IPS DF 6.9 (cell line): ENCODE measurements around the gene LRRC32.

Source experiments
- DNase-seq: peaks from one replicate; pipeline ENCODE4 v3.0.0-alpha.2; 2013; ENCODE audit warnings: low read depth, low spot score
- H3K27ac ChIP-seq: one replicate; pipeline ENCODE4 v1.5.1; 2013; ENCODE audit warnings: low read length, control low read depth
- H3K27me3 ChIP-seq: 2 replicates; pipeline ENCODE4 v1.6.1; 2013; ENCODE audit warnings: mild to moderate bottlenecking, low read length; ENCODE audit not compliant: control insufficient read depth, insufficient read depth
- H3K36me3 ChIP-seq: 2 replicates; pipeline ENCODE4 v1.6.1; 2013; ENCODE audit warnings: low read length; ENCODE audit not compliant: control insufficient read depth, insufficient read depth
- H3K4me1 ChIP-seq: 2 replicates; pipeline ENCODE4 v1.6.1; 2013; ENCODE audit warnings: low read length; ENCODE audit not compliant: control insufficient read depth, insufficient read depth
- H3K4me3 ChIP-seq: 2 replicates; pipeline ENCODE4 v1.5.1; 2013; ENCODE audit warnings: mild to moderate bottlenecking, low read length
- H3K9me3 ChIP-seq: 2 replicates; pipeline ENCODE4 v1.6.1; 2013; ENCODE audit warnings: low read length, inconsistent platforms; ENCODE audit not compliant: control insufficient read depth, insufficient read depth
- WGBS: extraction: QIAGEN DNeasy Blood & Tissue Kit; methylation state at CpG from one replicate; pipeline ENCODE4 v1.1.7; 2013; ENCODE audit warnings: mixed read lengths, missing lambda C conversion rate; ENCODE audit not compliant: insufficient read length, insufficient coverage; 5-methylcytosine and 5-hydroxymethylcytosine counted together

Gene LRRC32

DNA sequence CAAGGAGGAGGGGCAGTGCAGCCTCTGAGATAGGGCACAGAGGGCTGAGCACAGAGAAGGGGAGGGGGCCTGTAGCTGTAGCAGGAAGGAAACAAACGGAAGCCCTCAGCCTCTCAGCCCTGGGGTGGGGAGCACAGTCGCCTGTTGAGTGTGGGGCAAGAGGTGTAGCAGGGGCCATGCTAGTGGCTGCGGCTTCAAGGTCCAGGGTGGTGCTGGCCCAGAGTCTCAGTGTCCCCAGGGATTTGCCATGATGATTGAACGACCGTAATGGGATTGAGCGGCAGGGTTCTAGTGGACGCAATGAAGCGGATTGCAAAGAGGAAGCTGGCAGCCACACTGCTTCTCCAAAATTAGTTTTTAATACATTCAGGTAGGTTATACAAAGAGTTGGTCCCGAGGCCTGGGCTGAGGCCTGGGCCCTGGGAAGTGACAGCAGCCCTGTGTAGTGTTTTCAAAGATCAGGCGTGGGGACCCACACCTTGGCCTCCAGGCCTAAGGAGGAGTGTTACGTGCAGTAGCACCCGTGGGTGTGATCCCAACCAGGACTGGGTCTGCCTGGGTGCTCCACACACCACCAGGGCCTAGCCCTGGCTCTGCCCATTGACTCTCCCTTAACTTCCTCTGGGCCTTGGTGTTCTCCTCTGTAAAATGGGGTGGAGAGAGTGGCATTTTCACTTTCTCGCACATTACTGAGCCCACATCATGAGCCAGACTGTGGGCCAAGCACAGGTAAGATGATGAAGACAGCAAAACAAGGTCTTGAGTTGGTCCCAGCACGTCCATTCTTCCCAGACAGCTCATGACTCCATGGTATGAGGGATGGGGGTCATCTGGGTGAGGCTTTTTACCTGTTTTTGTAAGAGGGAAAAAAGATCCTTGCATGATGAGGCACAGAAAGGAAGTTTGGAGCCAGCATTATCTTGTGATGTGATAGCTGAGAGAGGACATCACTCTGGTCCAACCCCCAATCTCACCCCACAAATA, 13.1 kb downstream of the LRRC32 start:
- Histone ChIP-seq H3K4me3 (no peak overlapping the region), H3K4me1 (no peaks in the 10 kb centered on the region), H3K36me3 (no peaks in the 10 kb centered on the region; the same call in 1 of the 2 replicates), H3K9me3 (no peaks in the 10 kb centered on the region), H3K27ac (no peak overlapping the region), H3K27me3 (no peaks in the 10 kb centered on the region)
- no CpG with 5 or more reads among the region's 14 CpGs for whole genome bisulfite sequencing
- DNase-seq, result no peak

DNA sequence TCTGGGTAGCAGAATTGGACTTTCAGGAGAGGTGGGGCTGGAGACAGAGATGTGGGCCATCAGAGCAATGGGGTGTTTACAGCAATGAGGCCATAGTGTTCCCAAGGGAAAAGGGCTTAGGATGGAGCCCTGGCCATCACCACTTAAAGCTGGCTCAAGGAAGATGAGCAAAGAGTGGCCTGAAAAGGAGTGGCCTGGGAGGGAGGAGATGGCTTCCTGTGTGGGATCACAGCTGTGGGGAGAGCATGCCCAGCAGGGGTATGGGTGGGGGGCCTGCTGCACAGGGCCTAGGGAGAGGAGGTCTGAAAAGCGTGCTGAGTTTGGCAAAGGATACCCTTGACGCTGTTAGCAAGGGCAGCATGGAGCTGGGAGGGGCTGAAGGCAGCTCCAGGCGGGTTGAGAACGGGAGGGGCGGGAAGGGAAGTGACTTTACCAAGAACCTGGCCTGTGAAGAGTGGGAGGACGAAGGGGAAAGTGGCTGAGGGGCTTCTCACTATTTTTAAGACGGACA, 13.9 kb downstream of the LRRC32 start:
- Histone ChIP-seq H3K27ac (no peak overlapping the region), H3K4me1 (no peaks in the 10 kb centered on the region), H3K9me3 (no peaks in the 10 kb centered on the region), H3K27me3 (no peaks in the 10 kb centered on the region), H3K4me3 (no peak overlapping the region), H3K36me3 (no peaks in the 10 kb centered on the region; the same call in 1 of the 2 replicates)
- no peak for DNase-seq
- WGBS, result no CpG with 5 or more reads among the region's 7 CpGs

DNA sequence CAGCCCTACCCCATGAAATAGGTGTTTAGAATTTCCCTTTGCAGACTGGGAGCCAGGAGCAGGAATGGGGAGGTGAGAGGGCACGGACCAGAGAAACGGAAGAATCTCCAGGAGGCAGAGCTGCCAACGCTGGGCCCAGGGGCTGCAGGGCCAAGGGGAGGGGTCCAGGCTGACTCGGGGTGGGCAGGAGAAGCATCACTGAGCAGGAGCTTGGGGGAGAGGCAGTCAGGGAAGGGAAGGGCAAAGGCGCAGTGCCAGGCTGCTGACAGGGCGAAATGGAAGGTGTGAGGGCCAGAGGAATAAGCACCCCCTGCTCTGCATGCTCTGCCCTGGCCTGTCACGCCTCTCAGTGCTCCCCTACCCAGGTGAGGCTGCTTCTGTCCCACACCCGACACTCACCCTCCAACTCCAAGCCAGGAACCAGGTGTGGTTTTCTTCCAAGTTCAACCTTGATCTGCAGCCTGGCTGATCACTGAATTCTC, 14.5 kb downstream of the LRRC32 start:
- Histone ChIP-seq H3K27ac (no peak overlapping the region), H3K36me3 (no peaks in the 10 kb centered on the region; the same call in 1 of the 2 replicates), H3K4me1 (no peaks in the 10 kb centered on the region), H3K4me3 (no peak overlapping the region), H3K27me3 (no peaks in the 10 kb centered on the region), H3K9me3 (no peaks in the 10 kb centered on the region)
- WGBS, result no CpG with 5 or more reads among the region's 8 CpGs
- DNase-seq, result no peak

DNA sequence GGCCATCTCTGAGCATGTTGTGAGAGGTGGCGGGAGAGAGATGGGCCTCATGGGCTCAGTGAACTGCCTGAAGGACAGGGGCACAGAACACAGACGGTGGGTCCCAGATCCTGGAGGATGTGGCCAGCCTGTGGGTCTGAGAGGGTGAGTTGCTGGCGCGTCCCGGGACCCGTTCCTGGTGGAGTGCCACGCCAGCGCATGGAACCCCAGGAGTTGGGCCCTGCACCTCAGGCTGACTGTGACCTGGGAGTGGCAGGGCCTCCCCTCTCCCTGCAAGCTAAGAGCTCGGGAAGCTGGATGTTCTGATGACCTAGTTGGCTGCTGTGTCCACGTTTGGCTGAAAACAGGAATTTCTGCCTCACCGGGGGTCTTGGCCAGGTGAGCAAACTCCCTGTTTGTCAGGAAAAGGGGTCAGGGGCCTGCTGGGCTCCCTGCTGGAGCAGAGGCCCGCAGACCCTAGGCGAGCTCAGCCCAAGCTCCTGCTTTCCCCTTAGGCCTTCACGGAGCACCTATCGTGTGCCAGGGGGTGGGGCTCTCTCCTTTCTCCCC, 15.0 kb downstream of the LRRC32 start:
- no peak overlapping the region for H3K27ac ChIP-seq
- no CpG with 5 or more reads among the region's 15 CpGs for WGBS
- no peaks in the 10 kb centered on the region; the same call in 1 of the 2 replicates for H3K36me3 ChIP-seq

DNA sequence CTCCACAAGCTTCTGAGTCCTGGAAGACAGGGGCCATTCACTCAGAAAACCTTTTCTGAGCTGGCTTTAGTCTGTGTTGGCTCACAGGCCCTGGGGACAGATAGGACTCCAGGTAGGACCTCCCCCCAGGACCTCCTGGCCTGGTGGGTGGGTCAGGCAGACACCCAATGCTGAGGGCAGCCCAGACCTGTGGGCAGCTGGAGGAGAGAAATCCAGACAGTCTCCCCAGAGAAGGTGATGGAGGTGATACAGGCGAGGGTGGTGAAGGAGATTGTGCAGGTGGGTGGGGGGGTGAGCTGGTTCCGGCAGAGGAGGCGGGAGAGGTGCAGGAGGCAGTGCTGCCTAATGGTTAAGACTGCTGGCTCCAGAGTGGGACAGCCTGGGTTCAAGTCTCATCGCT, 15.6 kb downstream of the LRRC32 start:
- Histone ChIP-seq H3K27me3 (no peaks in the 10 kb centered on the region), H3K9me3 (no peaks in the 10 kb centered on the region), H3K27ac (no peak overlapping the region)

More for the DNA sequence above, 15.0 kb downstream of the LRRC32 start:
- H3K4me3 ChIP-seq, result no peak overlapping the region
- no peak for DNase-seq
- H3K9me3 ChIP-seq, result no peaks in the 10 kb centered on the region
- no peaks in the 10 kb centered on the region for H3K4me1 ChIP-seq
- H3K27me3 ChIP-seq, result no peaks in the 10 kb centered on the region

DNA sequence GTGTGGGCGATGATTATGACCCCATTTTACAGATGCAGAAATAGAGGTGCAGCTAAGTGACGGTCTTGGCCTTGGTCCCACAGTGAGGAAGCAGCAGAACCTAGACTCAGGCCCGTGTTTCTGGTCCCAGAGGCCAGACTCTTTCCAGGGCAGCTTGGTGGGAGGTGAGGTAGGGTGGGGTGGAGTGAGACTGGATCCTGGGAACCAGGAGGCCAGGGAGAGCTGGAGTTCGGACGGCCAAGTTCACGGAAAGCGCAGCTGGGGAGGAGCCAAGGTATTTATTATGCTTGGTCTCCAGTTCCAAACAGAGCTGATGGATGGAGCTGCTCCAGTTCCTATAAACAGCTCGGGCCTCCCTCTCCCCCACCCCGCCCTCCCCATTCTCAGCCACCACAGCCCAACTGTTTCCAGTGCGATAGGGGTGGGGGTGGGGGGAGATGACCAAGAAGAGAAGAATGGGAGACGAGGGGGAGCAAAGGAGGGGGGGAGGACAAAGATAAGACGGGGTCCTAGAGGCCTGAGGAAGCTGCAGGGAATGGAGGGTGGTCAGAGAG, 16.2 kb downstream of the LRRC32 start:
- no CpG with 5 or more reads among the region's 12 CpGs for WGBS
- H3K27ac ChIP-seq, result no peak overlapping the region
- no peaks in the 10 kb centered on the region for H3K27me3 ChIP-seq
- no peaks in the 10 kb centered on the region for H3K36me3 ChIP-seq
- H3K9me3 ChIP-seq, result no peaks in the 10 kb centered on the region
- no peaks in the 10 kb centered on the region for H3K4me1 ChIP-seq
- no peak overlapping the region for H3K4me3 ChIP-seq
- no peak for DNase-seq

More for the DNA sequence above, 15.6 kb downstream of the LRRC32 start:
- Histone ChIP-seq H3K36me3 (no peaks in the 10 kb centered on the region), H3K4me1 (no peaks in the 10 kb centered on the region), H3K4me3 (no peak overlapping the region)
- DNase-seq, result no peak
- no CpG with 5 or more reads among the region's 4 CpGs for WGBS

DNA sequence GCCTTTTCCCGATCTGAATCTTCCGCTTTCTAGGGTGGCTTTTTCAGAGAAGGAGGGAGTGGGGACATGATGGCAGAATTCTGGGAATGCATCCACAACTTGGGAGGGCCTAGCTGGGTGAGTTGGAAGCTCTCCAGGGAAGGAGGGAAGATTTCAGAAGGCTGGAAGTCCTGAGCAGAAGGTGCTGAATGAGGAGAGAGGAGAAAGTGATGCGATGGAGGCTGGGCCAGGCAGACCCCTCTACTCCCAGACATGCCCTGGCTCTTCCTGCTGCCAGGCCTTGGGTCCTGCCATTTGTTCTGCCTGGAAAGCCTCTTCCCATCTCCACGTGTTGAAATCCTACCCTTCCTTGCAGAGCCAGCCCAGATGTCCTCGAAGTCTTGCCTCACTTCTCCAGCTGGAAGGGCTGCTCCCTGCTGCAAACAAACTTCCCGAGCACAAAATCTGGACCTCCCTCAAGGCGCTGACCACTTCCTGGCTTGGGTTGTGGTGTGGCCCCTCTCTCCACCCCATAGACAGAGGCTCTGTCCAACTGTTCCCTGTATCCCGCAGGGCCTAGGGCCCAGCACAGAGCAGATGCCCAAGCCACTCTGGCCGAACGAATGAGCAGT, 16.8 kb downstream of the LRRC32 start:
- Histone ChIP-seq H3K27ac (no peak overlapping the region), H3K9me3 (no peaks in the 10 kb centered on the region), H3K36me3 (no peaks in the 10 kb centered on the region), H3K4me3 (no peak overlapping the region), H3K27me3 (no peaks in the 10 kb centered on the region), H3K4me1 (no peaks in the 10 kb centered on the region)
- WGBS, result no CpG with 5 or more reads among the region's 10 CpGs
- no peak for DNase-seq

DNA sequence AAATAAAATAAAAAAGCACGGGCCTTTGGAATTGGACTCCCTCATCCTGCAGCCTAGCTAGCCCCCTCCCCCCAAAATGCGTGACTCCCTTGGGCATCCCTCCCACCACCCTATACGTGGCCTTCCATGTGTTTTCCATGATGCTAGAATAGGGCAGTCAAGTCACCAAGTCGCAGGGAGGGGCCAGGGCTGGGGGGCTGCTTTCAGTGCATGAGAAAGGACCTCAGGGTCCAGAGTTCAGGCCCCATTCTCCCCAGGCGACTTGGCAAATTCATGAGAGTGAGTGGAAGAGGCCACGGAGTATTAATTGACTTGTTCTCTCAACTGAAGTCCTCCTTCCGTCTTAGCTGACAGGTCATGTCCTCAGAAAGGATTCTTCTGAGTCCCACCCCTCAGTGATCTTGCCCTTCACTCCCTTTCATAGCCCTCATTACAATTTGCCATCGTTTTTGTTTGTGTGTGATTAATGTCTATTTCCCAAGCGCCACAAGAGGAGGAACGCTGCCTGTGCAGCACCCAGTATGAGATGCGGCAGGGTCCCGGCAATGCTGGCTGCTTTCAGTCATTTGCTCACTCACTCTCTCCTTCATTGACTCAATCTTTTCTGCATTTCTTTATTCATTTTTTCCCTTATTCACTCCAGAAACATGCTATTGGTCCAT, 17.4 kb downstream of the LRRC32 start:
- no peak for DNase-seq
- Histone ChIP-seq H3K36me3 (no peaks in the 10 kb centered on the region), H3K9me3 (no peaks in the 10 kb centered on the region), H3K27ac (no peak overlapping the region), H3K4me1 (no peaks in the 10 kb centered on the region), H3K4me3 (no peak overlapping the region), H3K27me3 (no peaks in the 10 kb centered on the region)
- WGBS, result no CpG with 5 or more reads among the region's 12 CpGs

DNA sequence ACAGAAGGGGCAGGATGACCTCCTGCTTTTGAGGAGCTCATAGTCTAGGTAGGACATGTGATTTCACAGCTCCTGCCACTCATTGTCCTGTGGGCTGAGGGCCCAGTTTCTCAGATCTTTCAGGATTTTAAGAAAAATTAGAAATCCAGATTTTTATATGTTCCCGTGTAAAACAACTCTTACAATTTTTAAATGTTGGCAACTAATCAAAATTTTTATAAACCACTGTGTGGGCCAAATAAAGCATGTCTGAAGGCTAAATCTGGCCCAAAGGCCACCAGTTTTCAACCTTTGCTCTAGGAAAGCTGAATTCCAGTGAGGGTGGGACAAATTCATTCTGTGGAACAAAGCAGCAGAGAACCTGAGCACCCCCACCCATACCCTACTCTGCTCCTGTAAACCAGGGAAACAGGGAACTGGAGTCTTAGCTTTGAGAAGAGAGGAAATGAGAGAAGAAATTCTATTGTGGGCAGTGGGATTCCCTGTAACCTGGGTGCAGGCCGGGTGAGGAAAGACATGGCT, 20.6 kb downstream of the LRRC32 start:
- no CpG with 5 or more reads among the region's 2 CpGs for WGBS

More for the DNA sequence above, 20.6 kb downstream of the LRRC32 start:
- Histone ChIP-seq H3K27me3 (no peaks in the 10 kb centered on the region), H3K4me3 (no peak overlapping the region), H3K27ac (no peak overlapping the region), H3K4me1 (no peaks in the 10 kb centered on the region), H3K9me3 (no peaks in the 10 kb centered on the region), H3K36me3 (no peaks in the 10 kb centered on the region)
- no peak for DNase-seq
